Natural killer cell (primary cell): ENCODE results near the gene CWF19L2. TPM values are rescaled to one million over a fixed set of nuclear protein-coding genes. Genes with fewer than 3 reads are reported as not detected.
"Not testable (repeated sequence)": the region's sequence is repeated elsewhere in the genome, so short reads cannot be mapped to it uniquely, and the experiment has no call there.

Experiments
- ATAC-seq, 3 donors: fragments of 150-1000 bp in 2 of 3; fragments of 200-7000 bp in 1 of 3; cut with Tn5 transposase; 1 replicate in 1 of 3; 2 replicates in 2 of 3; pipeline ENCODE4 v1.10.0; 2021; ENCODE audit warnings: mild to moderate bottlenecking in 2 of 3, moderate library complexity in 2 of 3
- DNase-seq, 2 donors: peaks; one replicate each; pipeline versions ENCODE4 v3.0.0 to v3.0.0-alpha.2; 2013 to 2021; ENCODE audit warnings: mixed read lengths in 1 of 2
- H3K27ac ChIP-seq: one replicate; pipeline ENCODE4 v1.5.1; 2013; ENCODE audit warnings: mild to moderate bottlenecking, low read length
- H3K27me3 ChIP-seq: one replicate; pipeline ENCODE4 v1.6.1; 2013; ENCODE audit warnings: low read length; ENCODE audit not compliant: control insufficient read depth, insufficient read depth
- H3K36me3 ChIP-seq: one replicate; pipeline ENCODE4 v1.6.1; 2013; ENCODE audit warnings: low read length; ENCODE audit not compliant: control insufficient read depth, insufficient read depth
- H3K4me1 ChIP-seq: one replicate; pipeline ENCODE4 v1.6.1; 2013; ENCODE audit warnings: low read length; ENCODE audit not compliant: control insufficient read depth, insufficient read depth
- H3K4me3 ChIP-seq: one replicate; pipeline ENCODE4 v1.5.1; 2013; ENCODE audit warnings: low read length
- H3K9me3 ChIP-seq: one replicate; pipeline ENCODE4 v1.6.1; 2013; ENCODE audit warnings: low read length; ENCODE audit not compliant: control insufficient read depth, insufficient read depth
- H3K27ac Mint-ChIP-seq, 2 donors: one replicate each; pipeline ENCODE4 v1.8.0; 2022; ENCODE audit warnings: mild to moderate bottlenecking in 2 of 2, mixed read lengths in 2 of 2, moderate library complexity in 1 of 2
- H3K27me3 Mint-ChIP-seq, 2 donors: one replicate each; pipeline ENCODE4 v1.8.0; 2022; ENCODE audit warnings: low read depth in 2 of 2, mixed read lengths in 2 of 2
- H3K36me3 Mint-ChIP-seq: one replicate; pipeline ENCODE4 v1.8.0; 2022; ENCODE audit warnings: mixed read lengths
- H3K4me1 Mint-ChIP-seq, 2 donors: one replicate each; pipeline ENCODE4 v1.8.0; 2022; ENCODE audit warnings: mixed read lengths in 2 of 2
- H3K4me3 Mint-ChIP-seq: one replicate; pipeline ENCODE4 v1.8.0; 2022; ENCODE audit warnings: mild to moderate bottlenecking, moderate library complexity, mixed read lengths
- H3K9me3 Mint-ChIP-seq, 2 donors: one replicate each; pipeline ENCODE4 v1.8.0; 2022; ENCODE audit warnings: mixed read lengths in 2 of 2
- WGBS: methylation state at CpG from one replicate; pipeline ENCODE4 v1.1.7; 2013; ENCODE audit warnings: missing lambda C conversion rate; ENCODE audit not compliant: insufficient coverage; 5-methylcytosine and 5-hydroxymethylcytosine counted together
- intact Hi-C: fragments of 100-400 bp; cut with micrococcal nuclease; formaldehyde crosslinking; loops from one replicate; pipeline ENCODE4 v1.14.2; 2022
- total RNA-seq, 4 donors: library from RNA; stranded (reverse); fragments of 120-200 nt in 1 of 4; gene quantifications; one replicate each; pipeline versions ENCODE4 v1.2.3 to v1.2.4, GENCODE V29; 2013 to 2022
- TF ChIP-seq, protein P1 (sequence below): fragments of 200-600 bp; IDR thresholded peaks from one replicate; pipeline ENCODE4 v1.8.0; 2022; ENCODE audit warnings: antibody characterized with exemption

CWF19L2 gene
- total RNA-seq, 3 donors from 2014 or later (not counting 1 experiment from before 2014, with no cell fraction given) = 25.8 to 34.8 (median 28.0) TPM

DNA sequence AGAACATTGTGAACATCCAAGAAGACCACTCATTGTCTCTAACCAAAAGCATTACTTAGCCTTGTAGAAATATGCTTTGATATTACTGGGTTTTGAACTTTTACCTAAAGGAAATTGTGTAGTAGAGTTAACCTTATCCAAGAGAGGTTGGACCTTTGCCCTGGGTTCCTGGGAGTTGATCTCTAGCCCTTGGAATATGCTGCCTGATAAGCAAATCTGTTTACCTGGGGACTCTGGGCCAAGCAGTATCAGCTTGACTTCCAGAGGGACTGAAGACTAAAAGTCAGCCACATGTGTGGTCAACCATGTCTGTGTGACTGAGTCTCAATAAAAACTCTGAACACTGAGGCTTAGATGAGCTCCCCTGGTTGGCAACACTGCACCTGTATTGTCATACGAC, 44.1 kb upstream of the CWF19L2 start:
- ATAC-seq (no peak), DNase-seq (no peak)
- H3K9me3 Mint-ChIP-seq = peaks cover 0 to 7% of the 10 kb centered on the region in 2 donors
- Histone ChIP-seq H3K9me3 (peaks cover 5% of the 10 kb centered on the region), H3K4me1 (no peaks in the 10 kb centered on the region), H3K27ac (no peak overlapping the region), H3K4me3 (no peak overlapping the region), H3K36me3 (peaks cover 34% of the 10 kb centered on the region), H3K27me3 (no peaks in the 10 kb centered on the region)
- no peaks in the 10 kb centered on the region for H3K4me1 Mint-ChIP-seq
- H3K4me3 Mint-ChIP-seq = no peak overlapping the region
- intact Hi-C loops = no loop called here
- no peak overlapping the region for H3K27ac Mint-ChIP-seq
- TF ChIP-seq, protein P1, sequence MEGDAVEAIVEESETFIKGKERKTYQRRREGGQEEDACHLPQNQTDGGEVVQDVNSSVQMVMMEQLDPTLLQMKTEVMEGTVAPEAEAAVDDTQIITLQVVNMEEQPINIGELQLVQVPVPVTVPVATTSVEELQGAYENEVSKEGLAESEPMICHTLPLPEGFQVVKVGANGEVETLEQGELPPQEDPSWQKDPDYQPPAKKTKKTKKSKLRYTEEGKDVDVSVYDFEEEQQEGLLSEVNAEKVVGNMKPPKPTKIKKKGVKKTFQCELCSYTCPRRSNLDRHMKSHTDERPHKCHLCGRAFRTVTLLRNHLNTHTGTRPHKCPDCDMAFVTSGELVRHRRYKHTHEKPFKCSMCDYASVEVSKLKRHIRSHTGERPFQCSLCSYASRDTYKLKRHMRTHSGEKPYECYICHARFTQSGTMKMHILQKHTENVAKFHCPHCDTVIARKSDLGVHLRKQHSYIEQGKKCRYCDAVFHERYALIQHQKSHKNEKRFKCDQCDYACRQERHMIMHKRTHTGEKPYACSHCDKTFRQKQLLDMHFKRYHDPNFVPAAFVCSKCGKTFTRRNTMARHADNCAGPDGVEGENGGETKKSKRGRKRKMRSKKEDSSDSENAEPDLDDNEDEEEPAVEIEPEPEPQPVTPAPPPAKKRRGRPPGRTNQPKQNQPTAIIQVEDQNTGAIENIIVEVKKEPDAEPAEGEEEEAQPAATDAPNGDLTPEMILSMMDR = no peak
- H3K36me3 Mint-ChIP-seq = peaks cover 34% of the 10 kb centered on the region
- H3K27me3 Mint-ChIP-seq = no peaks in the 10 kb centered on the region
- 100% methylated on average over 1 of the region's 1 CpG for WGBS

DNA sequence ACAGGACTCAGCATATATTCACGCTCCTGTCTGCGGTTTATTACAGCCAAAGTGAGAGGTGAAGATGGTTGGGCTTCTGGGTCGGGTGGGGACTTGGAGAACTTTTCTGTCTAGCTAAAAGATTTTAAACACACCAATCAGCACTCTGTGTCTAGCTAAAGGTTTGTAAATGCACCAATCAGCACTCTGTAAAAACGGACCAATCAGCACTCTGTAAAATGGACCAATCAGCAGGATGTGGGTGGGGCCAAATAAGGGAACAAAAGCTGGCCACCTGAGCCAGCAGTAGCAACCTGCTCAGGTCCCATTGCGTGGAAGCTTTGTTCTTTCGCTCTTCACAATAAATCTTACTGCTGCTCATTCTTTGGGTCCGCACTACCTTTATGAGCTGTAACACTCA, 39.7 kb upstream of the CWF19L2 start:
- H3K4me3 ChIP-seq, H3K27ac Mint-ChIP-seq, H3K27me3 ChIP-seq, intact Hi-C loops, H3K4me1 Mint-ChIP-seq, H3K9me3 ChIP-seq, H3K4me1 ChIP-seq, H3K4me3 Mint-ChIP-seq, H3K36me3 Mint-ChIP-seq, H3K27ac ChIP-seq, DNase-seq, ATAC-seq, H3K27me3 Mint-ChIP-seq, H3K9me3 Mint-ChIP-seq: not testable (repeated sequence)
- WGBS = 89% methylated on average over 7 of the region's 7 CpGs
- H3K36me3 ChIP-seq = peaks cover 11% of the 10 kb centered on the region

DNA sequence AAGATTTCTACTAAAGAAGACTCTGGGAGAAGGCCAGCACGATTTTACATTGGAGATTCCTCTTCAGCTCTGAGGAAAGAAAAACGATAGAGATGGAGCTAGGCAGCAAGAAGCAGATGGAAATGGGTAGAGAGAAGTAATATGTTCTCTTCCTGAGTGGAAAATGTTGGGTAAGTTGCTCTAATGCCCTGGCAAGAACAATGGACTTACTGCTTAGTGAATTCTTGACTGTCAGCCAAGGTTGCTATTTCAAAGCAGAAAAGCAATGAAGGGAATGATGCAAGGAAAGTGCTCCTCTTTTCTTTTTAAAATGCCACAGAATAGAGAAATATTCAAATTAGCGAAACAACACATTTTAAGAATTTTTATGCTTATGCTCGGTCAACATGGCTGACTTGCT, 38.4 kb upstream of the CWF19L2 start:
- Histone ChIP-seq H3K4me1 (no peaks in the 10 kb centered on the region), H3K9me3 (no peaks in the 10 kb centered on the region), H3K27me3 (no peaks in the 10 kb centered on the region), H3K36me3 (peaks cover 2% of the 10 kb centered on the region), H3K27ac (no peak overlapping the region), H3K4me3 (no peak overlapping the region)
- no peak for ATAC-seq
- H3K27me3 Mint-ChIP-seq = peaks cover 0 to 4% of the 10 kb centered on the region in 2 donors
- no peaks in the 10 kb centered on the region for H3K36me3 Mint-ChIP-seq
- no peak overlapping the region for H3K4me3 Mint-ChIP-seq
- H3K9me3 Mint-ChIP-seq = no peaks in the 10 kb centered on the region
- 84% methylated on average over 4 of the region's 4 CpGs for WGBS
- DNase-seq = no peak
- TF ChIP-seq, protein P1 = no peak
- intact Hi-C loops = no loop called here
- H3K4me1 Mint-ChIP-seq = no peaks in the 10 kb centered on the region
- no peak overlapping the region for H3K27ac Mint-ChIP-seq

DNA sequence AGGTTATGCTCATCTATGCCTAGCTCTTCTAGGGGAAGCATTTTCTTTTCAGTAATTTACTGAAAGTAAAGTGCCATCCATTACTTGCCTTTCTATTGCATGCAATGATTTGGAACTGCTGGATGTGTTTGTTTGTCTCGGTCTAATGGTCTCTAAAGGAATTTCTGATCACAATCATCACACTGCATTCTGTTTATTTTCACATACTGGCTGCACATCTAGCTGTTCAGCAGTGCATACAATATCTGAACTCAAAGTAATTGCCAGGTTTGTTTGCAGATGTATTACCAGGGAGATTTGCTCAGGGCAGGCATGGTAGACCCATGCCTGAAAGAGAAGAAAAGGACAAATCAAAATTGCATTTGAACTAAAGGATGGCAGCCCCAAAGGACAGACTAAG, 36.4 kb upstream of the CWF19L2 start:
- intact Hi-C loops = no loop called here
- no peak for ATAC-seq

More for the DNA sequence above, 36.4 kb upstream of the CWF19L2 start:
- Mint-ChIP-seq H3K27ac (no peak overlapping the region), H3K4me1 (no peaks in the 10 kb centered on the region), H3K36me3 (no peaks in the 10 kb centered on the region), H3K9me3 (no peaks in the 10 kb centered on the region), H3K27me3 (peaks cover 0 to 9% of the 10 kb centered on the region in 2 donors), H3K4me3 (no peak overlapping the region)
- H3K36me3 ChIP-seq = no peaks in the 10 kb centered on the region
- H3K9me3 ChIP-seq = no peaks in the 10 kb centered on the region
- no peak overlapping the region for H3K27ac ChIP-seq
- no peak for DNase-seq
- TF ChIP-seq, protein P1 = no peak
- H3K4me1 ChIP-seq = no peaks in the 10 kb centered on the region
- WGBS = 88% methylated on average over 1 of the region's 1 CpG
- no peaks in the 10 kb centered on the region for H3K27me3 ChIP-seq
- no peak overlapping the region for H3K4me3 ChIP-seq
